Glomerular visceral epithelial cell (primary cell): ENCODE results near the gene CDH13.
A peak's percentile ranks its signal among the peaks of the same experiment; 100 is the strongest.

Source experiments
- DNase-seq: peaks from one replicate; pipeline ENCODE4 v3.0.0-alpha.2; 2016; ENCODE audit errors: extremely low spot score

CDH13 gene

DNA sequence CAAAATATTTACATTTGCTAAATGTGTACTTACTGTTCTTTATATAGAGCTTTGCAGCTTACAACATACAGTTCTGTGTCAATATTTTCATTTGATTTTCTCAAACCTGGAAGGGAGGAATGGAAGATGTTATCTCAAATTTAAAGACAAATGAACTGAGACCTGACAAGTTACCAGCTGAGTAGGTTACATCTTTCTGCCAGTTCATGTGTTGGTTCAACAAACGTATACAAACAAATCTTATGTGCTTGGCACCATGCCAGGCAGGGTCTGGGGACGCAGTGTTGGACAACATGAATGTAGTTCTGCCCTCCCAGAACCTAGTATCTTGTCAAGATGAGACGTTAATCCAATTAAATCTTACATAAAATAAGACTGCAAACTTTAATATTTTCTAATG lies 673.6 kb downstream of the CDH13 start:
- no peak for DNase-seq

DNA sequence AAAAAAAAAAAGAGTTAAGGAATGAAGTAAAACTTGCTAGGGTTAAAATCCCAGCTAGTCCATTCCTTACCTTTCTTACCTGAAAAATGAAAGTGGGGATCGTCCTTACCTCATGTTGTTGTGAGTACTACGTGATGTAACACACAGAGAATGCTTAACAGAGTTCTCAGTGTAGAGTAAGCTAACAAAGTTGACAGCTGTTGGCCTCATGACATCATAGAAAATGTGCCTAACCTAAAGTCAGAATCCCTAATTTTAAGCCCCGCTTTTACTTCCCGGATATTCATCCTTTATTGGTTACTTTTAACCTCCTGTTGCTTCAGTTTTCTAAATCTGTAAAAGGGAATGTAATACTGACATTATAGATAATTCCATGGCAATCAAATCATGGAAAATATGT lies 675.2 kb downstream of the CDH13 start:
- no peak for DNase-seq

DNA sequence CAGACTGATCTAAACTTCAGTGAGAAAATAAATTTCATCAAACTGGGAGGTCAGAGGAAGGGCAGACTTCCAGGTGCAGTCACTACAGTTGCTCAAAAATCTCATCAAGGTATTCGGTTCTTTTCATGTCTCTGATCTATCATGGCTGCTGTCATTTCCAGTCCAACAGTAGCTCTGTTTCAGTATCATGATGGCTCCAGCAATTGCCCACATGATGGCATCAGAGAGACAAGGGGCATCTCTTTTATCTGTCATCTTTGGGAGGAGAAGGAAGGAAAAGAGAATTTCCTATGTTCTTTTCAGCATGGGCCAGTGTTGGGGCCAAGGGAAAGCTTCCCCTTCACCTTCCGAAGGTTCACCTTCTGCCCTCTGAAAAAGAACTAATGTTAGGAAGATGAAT lies 676.1 kb downstream of the CDH13 start:
- no peak for DNase-seq

DNA sequence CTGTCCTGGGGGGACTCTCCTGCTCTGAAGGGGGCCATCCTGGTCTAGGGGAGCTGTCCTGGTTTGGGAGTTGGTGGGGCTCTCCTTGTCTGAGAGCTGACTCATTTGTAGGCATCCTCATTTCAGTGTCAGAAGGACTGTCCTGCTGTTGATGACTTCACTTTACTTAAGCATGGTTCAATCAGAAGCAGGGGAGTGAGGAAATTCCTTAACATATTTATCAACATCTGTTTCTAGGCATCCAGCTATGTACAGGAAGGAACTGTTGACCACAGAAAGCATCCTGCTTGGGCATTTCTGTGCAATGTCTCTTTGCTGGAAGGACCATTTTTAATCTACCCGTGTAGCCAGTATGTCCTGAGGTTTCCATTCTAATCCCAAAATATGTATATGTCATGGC lies 678.3 kb downstream of the CDH13 start:
- DNase-seq: peak; percentile 61

DNA sequence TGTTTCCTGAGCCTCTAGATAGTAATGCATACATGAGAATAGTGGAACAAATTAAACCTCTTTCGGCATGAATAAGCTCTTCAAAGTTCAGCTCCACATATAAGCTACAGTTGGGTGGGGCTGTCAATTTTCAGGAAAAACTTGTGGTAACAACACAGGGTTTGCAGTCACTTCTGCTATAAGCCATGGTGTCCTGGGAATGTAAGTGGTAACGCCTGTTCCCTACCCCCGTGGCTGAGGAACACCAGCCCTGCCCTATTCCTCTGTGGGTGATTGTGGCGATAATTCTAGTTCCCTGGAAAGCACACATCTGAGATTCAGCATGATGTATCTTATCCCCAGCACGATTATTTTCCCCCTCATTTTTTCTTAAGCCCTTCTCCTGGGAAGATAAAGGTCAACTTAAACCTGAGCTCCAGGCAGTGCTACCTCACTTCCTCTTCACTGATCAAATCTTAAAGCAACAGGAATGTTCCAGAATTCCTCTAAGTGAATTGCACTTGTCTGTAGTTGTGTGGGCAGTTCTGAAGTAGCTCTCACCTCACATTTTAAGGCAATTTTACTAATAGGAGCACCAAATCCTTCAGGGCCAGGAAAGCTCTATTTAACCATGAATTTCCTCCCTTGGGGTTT lies 680.3 kb downstream of the CDH13 start:
- DNase-seq: no peak

DNA sequence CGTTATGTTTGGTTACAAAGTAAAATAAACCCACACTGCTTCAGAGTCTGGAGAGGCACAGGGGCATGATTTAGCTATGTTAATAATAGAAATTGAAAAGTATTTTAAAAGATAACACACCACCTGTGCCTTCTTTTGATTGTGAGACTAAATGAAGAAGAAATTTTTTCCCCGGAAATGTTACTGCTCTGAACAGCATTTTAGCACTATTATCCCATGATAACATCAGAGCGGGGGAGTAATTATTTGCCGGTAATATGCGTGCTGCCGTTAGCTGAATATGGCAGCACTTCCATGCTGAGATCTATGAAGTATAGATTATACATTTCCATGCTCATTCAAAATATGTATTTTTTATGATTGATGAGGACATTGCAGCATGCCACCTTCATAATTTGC lies 680.8 kb downstream of the CDH13 start:
- DNase-seq: no peak

DNA sequence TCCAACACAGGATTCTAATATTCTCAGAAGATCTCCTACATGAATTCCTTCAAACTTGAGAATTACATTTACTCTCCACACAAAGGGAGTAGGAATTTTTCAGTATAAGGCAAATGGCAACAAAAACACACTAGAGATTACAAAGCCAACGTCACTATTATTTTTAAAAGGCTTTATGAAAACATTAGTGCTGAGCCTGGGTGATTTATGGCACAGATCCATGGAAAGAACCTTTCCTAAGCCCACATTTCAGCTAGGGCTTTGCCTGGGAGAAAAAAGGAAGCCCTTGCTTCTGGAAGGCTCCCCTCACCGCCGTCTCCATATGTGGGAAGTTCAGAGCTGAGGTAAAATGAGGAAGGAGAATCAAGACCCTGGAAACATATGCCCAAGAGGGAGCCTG lies 681.6 kb downstream of the CDH13 start:
- DNase-seq: no peak

DNA sequence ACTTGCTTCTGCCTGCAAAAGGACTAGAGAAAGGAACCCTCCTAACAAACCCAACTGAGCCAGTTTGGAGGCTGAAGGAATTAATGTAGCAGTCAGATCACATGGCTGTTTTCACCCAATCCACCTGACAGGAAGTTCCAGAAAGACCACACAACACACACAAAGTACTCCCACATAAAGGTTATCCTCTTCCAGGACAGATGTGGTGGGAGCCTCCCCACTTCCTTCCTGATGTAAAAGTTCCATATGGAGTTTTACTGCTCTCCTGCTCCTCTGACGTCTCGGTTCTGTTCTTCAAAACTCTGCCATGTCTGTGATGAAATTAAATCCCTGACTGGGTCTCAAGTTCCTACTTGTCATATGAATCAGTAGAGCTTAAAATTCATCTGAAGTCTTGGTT lies 684.0 kb downstream of the CDH13 start:
- DNase-seq: no peak

DNA sequence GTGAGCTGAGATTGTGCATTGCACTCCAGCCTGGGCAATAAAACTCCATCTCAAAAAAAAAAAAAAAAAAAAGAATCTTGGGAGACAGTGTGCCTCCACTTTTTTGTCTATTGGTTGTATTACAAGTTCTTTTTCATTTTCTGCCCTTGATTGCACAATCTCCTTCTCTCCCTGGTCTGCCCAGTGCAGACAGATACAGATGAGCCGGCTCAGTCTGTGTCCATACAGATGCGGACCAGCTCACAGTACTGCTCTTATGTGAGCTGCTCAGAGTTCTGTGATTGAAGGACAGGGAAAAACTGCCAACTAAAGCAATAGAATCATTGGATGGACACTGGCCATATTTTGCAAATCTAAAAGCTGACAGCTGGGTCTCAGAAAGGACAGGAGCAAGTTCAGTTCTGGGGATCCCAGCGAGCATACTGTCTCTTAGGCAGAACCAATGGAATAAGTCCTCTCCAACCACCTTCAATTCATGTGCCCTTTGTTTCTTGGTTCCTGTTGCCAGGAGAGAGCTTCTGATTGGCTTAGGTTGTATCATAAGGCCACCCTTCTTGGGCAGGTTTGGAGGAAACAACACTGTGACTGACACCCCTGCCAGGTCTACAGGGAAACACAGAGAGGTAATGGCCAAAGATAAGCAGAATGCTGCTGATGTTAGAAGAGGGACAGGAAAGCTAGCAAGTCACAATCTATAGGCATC lies 685.4 kb downstream of the CDH13 start:
- no peak for DNase-seq

DNA sequence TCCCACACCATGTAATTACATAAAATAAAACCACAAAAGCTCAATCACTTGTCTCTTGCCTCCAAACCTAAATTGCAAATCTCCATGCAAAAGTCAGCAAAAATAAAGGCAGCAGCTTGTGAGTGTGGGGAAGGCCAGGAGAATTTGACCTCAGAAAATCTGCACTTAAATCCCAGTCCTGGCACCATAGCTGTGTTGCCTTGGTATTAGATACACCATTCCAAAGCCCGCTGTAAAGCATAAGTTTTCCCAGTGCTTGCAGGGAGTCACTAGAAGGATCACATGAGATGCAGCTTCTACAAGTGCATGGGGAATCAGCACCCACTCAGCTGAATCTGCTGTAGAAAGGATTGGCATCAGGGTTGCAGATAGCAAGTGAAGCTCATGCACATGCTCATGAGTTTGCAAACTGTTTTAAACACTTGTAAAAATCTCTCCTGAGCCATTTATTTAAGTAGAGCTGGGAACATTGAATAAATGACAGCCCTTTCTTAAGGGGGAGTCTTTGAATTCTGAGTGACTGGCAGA lies 686.0 kb downstream of the CDH13 start:
- no peak for DNase-seq

DNA sequence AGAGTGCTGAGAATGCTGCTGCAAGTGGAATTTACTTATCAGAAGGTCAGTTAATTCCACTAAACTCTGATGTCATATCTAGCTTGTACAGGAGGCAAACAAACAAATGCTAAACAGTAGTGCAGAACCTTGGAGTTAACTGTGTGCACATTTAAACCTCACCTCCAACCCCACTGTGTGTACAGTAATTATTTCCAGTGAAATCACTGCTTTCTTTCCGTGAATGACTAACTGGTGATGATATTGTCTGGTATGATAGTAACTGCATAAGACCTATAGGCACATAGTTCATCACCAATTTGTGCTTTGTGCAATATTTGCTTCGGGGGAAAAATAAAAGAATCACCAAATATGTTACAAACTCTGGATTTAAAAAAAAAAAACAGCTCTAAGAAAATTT lies 688.5 kb downstream of the CDH13 start:
- DNase-seq: no peak

DNA sequence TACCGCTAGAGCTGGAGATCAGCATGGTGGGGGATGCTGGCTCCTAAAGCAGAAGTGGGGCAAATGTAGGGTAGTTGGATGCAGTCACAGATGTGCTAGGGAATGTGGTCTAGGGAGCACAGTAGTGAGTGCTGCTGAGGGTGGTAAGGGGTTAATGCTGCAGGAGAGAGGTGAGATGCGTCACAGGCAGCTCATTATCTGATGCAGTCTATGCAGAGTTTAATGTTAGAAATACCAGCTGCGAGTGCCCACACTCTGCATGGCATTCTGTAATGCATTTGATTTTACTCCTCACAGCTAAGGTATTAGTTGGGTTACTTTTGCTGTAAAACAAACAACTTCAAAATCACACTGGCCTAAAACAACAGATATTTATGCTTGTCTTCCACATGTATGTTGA lies 689.7 kb downstream of the CDH13 start:
- DNase-seq: no peak

DNA sequence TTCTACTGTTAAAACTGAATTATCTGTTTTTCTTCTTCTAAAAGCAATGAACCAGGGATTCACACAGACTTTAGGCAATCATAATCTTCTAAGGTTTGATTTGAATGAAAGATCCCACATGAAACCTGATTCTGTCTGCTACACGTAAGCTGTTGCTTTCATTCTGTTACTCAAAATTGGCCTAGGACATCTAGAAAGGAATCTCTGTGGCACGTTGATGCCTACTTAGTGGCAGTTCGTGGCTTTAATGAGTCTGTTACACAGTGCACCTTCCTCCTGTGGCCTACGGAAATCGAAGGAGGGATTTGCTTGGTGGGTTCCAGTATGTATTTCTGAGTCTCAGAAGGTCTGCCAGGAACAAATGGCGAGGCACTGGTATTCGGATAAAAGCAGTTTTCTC lies 691.6 kb downstream of the CDH13 start:
- DNase-seq: no peak

DNA sequence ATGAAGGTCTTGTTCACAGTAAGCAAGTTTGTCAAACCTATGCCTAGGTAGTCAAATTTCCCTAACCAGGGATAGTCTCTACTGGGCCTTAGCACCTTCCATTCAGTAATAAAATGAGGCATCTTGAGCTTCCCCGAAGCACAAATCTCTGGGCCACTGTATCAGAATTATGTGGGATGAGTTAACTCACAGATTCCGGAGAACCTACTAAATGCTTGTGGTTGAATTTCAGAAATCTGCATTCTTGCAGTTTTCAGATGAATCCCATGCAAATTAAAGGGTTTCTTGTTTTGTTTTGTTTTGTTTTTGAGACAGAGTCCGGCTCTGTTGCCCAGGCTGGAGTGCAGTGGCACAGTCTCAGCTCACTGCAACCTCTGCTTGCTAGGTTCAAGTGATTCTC lies 702.2 kb downstream of the CDH13 start:
- DNase-seq: no peak

DNA sequence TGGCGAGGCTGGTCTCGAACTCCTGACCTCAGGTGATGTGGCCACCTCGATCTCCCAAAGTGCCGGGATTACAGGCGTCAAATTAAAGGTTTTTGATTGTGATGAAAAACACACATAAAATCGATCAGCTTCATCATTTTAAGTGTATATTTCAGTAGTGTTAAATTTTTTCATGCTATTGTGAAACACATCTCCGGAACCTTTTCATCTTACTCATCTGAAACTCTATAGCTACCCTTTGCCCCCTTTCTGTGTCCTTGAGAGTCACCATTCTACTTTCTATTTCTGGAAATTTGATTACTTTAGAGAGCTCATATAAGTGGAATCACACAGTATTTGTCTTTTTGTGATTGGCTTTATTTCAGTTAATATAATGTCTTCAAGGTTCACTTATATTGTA lies 702.7 kb downstream of the CDH13 start:
- no peak for DNase-seq

DNA sequence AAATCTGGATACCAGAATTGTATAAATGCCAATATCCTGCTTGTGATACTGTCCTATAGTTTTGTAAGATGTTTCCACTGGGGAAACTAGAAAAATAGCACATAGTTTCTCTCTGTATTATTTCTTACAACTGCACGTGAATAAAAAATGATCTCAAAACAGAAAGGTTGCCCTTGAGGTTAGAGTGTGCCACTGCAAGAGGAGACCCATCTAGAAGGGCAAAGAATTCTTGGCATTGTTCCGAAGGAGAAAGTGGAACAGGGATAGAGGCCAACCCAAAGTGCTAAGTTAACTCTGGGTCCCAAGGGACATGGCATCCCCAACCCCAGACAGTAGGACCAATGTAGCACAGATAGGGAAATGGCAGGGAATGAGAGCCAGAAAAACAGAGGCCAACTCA lies 703.5 kb downstream of the CDH13 start:
- DNase-seq: no peak

DNA sequence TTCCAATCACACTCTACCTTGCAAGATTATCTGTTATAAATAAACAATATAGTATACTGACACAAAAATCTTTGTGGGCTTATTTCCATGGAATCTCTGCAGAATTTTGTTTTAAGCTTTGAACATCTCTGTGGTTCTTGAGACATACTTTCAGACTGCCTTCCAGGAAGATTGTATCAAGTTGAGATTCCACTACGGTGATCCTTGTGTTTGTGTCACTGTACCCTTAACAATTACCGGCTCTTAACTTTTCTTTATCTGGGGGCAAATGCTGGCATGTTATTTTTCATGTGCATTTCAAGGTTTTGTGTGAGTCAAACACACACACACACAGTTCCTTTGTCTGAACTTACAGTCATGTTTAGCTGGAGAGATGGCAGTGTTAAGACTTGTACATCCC lies 708.3 kb downstream of the CDH13 start:
- DNase-seq: no peak

DNA sequence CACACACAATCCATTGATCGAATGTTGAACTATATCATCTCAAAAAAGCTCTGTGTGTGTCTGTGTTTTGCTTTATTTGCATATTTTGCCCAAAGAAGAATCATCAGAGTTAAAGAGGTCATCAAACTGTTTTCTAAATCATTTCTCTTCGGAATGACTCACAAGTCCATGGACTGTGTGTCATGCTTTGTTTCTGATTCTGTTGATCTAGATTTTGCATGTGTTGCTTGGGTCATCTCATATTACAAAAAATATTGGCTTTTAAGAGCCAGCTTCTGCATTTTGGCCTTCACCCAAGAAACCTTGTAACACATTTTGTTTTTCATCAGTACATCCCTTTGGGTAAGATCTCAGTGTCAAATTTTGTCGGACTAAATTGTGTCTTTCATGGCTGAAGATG lies 709.8 kb downstream of the CDH13 start:
- DNase-seq: no peak

DNA sequence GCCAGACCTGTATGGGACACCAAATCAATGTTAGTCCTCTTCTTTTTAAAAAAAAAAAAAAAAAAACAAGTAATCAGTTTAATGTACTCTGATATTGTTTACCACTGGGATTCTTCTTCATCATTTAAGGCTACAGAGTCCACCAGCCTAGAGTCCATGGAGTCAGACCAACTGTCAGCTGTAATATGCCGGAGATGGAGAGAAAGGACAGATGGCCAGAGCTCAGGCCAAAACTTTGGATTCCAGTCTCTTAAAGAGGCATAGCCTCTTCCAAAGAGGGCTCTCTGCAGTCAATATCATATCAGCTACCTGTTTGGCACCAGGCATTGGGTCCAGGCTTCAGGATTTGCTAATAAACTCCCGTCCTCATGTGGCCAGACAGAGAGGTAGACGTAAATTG lies 711.4 kb downstream of the CDH13 start:
- no peak for DNase-seq

DNA sequence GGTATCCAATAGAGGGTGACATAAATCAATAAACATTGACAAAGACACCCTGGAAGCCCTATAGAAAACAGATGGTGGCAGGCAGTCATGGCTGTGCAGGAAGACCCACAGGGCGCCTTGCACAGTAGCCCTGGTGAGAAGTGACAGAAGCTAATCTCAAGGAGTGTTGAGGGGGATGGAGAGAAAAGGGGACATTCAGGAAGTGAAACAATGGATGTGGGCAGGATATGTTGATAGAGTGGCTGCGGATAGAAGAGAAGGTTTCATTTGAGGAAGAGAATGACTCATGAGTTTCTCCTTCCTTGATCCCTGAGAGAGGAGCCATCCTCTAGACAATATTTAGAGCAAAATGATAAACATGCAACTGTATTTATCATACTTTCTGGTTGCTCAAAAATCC lies 712.2 kb downstream of the CDH13 start:
- DNase-seq: peak; percentile 3

DNA sequence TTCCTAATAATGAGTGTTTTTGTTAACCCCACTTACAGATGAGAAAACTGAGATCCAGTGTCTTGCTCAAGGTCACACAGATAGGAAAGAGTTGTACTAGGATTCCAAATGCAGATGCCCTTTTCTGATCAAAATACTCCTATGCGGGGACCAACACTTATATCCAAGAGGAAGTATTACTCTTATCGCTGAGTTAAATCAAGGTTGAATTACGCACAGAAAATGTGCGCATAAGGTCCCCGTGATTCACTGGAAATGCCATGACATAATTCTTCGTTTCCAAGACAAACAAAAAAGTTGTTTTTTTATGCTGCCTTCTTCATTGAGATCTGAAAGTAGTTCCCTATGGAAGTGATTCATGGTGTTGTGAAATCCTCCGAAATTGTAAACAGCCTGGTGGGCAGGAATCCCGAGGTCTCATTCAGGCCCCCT lies 717.2 kb downstream of the CDH13 start:
- no peak for DNase-seq

DNA sequence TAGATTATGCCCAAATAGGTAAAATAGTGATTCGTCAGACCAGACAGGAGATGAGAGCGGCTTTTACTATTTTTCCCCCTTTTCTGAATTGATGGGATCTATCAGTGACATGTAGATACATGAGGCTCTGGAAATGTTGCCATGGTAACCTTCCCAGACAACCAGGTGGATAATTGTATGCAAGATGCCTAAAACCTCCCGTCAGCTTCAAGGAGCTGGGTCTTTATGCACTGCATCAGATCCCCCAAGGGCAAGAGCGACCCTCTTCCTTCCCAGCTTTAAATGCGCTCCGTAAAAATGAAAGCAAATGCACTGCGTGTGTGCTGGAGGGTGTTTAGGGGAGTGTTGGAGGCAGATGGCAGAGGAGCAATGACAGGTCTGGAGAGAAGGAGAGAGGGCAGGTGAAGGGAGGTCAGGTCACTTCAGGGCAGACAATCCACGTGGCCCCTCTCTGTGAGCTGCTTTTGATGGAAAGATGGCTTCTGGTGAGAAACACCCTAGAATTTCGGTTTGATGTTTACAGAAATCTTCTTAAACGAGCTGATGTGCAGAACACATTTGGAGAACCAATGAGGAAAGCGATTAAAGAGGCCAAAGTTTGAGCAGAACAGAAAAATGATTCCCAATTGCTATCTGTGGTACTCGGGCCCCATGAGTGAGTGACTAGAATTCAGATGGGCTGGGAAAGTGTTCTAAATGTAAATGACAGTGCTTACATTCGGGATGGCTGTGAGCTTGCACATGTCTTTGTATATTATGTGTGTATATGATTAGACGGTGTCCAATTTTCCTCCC lies 719.3 kb downstream of the CDH13 start:
- no peak for DNase-seq

DNA sequence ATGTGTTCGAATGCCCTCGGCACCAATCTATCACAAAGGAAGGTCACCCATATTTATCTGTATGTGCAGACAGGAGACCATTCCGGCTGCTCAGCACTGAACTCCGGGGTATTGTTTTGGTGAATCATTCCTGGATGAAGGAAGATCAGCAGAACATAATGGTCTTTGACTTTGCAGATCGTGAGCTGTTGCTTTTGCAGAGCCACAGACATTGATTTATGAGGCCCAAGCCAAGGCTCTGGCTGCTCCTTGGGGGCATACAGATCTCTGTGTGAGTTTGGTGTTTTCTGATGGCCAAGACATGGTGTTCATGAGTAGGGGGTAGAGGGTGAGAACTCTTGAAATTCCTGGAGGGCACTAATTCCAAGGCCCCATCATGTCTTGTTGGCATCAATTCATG lies 722.2 kb downstream of the CDH13 start:
- DNase-seq: no peak
